ENCODE results near the gene SLC35B2.

SLC35B2 gene

GRCh38 chr6:44271914-44272313, 14.6 kb upstream of the SLC35B2 start:
- no peak for TF ChIP-seq CTCF (conservative IDR thresholded peaks at IDR 0.05; ENCODE audit: low read depth, low read length)
- DNase-seq (ENCODE audit: low read depth): no peak
- no peak overlapping the region for H3K4me3 ChIP-seq (ENCODE audit: low read depth, low read length)

- DNase-seq (ENCODE audit: low read depth): no peak
- no peak overlapping the region for H3K4me3 ChIP-seq (ENCODE audit: low read depth, low read length)
- no peak for TF ChIP-seq CTCF (conservative IDR thresholded peaks at IDR 0.05; ENCODE audit: low read depth, low read length)
Measured at GRCh38 chr6:44271406-44271723, 14.0 kb upstream of the SLC35B2 start.

- H3K4me3 ChIP-seq (ENCODE audit: low read depth, low read length): peak overlapping the region; percentile 17
- no peak for DNase-seq (ENCODE audit: low read depth)
- TF ChIP-seq CTCF (conservative IDR thresholded peaks at IDR 0.05; ENCODE audit: low read depth, low read length): no peak
Measured at GRCh38 chr6:44270526-44271405, 13.4 kb upstream of the SLC35B2 start.

GRCh38 chr6:44269921-44270525, 12.7 kb upstream of the SLC35B2 start, which contains the start of gene TMEM151B:
TSS of gene TMEM151B (plus strand) at chr6:44270450. CDS start at chr6:44270743, 293 bp downstream.
- DNase-seq (ENCODE audit: low read depth): no peak
- peak within 1 kb of the TSS; percentile 17 for H3K4me3 ChIP-seq (ENCODE audit: low read depth, low read length)
- TF ChIP-seq CTCF (conservative IDR thresholded peaks at IDR 0.05; ENCODE audit: low read depth, low read length): no peak

GRCh38 chr6:44269178-44269920, 12.0 kb upstream of the SLC35B2 start:
- no peak for DNase-seq (ENCODE audit: low read depth)
- H3K4me3 ChIP-seq (ENCODE audit: low read depth, low read length): no peak overlapping the region
- TF ChIP-seq CTCF (conservative IDR thresholded peaks at IDR 0.05; ENCODE audit: low read depth, low read length): no peak

- TF ChIP-seq CTCF (conservative IDR thresholded peaks at IDR 0.05; ENCODE audit: low read depth, low read length): peak; percentile 98
- H3K4me3 ChIP-seq (ENCODE audit: low read depth, low read length): no peak overlapping the region
- peak; percentile 66 for DNase-seq (ENCODE audit: low read depth)
Measured at GRCh38 chr6:44268095-44268628, 10.8 kb upstream of the SLC35B2 start.

Measured in choroid plexus epithelial cell (primary cell).